Stimulated activated CD8-positive, alpha-beta memory T cell treated with anti-CD3 and anti-CD28 coated beads, Interleukin-2, amount 100 ng/mL, for 48 hours (primary cell): ENCODE measurements around the gene WARS2.
"Not testable (repeated sequence)": the region's sequence is repeated elsewhere in the genome, so short reads cannot be mapped to it uniquely, and the experiment has no call there.

Experiments used
- DNase-seq, 2 donors: peaks; one replicate each; pipeline ENCODE4 v3.0.0-alpha.2; 2020; ENCODE audit warnings: low read depth in 2 of 2

Gene WARS2

DNA sequence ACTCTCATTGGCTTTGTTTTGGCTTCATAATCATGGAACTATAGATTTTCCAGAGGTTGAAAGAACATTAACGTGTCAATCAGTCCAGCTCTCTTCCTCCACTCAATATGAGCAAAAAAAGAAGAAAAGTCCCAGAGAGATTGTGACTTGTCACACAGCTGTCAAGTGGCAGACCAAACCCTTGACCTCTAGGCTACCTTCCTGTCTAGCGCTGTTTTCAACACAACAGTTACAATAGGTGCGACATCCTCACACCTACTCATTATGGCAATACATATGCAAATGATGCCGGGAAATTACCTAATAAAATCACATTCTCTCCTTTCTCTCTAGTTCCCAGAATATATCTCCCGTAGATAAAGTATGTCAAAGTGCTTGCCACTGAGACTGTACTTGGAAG is 1.1 kb downstream of the WARS2 start:
- no peak for DNase-seq

DNA sequence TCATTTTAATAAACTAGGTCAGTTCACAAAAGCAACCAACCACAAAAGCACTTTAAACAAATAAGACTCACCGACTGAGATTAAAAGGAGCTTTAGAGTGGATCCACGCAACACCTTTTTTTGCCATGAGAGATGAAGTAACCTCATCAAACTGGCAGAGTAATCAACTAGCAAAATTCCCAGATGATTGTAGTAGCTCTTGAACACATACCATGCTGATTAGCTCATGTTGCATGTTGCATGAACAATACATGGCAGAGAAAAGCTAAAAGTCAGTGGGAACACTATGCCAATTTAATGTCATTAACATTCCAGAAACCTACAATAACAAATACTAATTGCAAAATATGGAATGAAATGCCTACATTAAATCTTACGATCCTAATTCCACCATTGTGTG is 4.1 kb downstream of the WARS2 start:
- DNase-seq = no peak

DNA sequence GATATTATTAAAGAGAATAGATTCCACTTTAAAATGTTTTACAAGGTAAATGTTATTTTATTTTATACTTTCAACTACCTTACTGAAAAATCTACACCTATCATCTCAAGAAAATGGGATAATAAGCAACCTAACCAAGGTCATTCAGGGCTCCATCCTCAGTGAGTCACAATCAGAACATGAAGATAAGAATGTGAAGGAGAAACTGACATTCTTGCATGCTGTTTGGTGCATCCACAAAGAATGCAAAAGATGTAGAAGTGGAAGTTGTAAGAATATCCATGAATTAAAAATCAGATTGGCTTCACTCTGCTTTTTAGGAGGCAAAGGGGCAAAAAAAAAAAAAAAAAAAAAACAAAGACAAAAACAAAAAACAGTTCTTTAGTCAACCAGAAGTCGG is 6.5 kb downstream of the WARS2 start:
- DNase-seq = no peak

DNA sequence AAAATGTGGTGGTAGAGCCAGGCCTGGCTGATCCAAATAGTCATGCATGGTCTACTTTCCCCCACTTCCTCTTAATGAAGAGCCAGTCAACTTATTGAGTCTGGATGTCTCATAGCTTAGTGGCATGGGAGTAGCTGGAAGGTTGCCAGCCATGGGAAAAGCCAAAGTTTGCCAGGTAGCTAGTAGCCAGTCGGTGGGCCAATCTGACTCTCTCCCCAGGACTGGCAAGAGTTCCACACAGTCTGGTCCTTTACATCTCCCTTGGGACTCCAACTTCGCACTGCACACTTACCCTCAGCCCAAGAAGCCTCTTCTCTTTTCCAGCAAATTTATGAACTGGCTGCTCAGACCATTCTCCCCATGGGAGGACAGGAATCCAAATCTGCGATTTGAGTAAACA is 8.3 kb downstream of the WARS2 start:
- DNase-seq = no peak

DNA sequence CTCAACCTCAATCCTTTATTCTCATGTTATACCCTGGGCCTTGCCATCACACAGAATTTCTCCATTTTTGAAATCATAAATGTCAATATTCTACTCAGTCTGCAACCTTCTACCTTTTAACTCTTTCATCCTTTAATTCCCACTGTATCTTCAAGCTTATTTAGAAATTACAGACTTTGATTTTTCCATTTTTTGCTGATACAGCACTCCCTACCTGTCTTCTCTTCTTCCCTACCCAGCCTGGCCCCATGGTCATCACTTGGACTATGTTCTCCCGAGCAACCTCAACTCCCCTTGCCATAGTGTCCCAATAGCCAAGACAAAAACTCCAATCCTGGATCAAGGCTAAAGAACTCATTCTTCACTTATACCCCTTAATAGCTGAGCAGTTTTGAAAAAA is 14.6 kb downstream of the WARS2 start:
- DNase-seq = no peak

DNA sequence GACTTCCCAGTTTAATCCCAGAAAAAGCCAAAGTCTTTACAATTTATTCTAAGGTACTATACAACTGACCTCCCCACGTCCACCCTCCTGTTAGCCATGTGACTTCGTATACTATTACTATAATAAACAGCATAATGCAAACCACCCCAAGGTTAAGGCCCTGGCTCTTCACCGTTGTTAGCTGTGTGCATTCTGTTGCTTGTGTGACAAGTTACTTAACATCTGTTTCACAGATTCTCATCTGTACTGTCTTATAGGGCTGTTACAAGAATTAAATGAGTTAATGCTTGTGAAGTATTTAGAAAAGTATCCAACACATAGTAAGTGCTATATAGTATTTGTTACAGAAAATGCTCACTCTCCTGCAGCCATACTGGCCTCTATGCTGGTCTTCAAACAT is 15.7 kb downstream of the WARS2 start:
- no peak for DNase-seq

DNA sequence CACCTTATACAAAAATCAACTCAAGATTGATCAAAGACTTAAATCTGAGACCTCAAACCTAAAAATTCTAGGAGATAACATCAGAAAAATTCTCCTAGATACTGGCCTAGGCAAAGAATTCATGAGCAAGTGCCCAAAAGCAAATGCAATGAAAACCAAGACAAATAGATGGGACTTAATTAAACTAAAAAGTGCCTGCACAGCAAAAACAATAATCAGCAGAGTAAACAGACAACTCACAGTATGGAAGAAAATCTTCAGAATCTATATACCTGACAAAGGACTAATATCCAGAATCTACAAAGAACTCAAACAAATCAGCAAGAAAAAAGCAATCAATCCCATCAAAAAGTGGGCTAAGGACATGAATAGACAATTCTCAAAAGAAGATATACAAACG is 18.6 kb downstream of the WARS2 start:
- not testable (repeated sequence) for DNase-seq

DNA sequence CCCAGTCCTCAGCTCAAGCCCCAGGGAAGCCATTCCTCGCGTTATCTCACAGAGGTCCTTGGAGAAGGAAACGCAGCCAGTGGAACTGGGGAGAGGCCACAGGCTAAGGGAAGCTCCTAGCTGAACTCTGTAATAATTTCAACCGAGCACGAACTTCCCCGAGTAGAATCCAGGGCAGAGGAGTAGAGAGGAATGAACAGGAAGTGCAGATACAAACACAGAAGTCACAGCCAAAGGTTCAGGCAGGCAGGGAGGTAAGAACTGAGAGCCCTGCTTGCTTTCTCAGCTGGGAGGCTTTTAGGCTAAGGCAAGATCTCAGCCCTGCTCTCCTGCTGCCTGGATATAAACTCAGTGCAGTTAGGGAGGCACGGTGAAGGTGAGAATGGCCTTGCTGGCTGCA is 23.7 kb downstream of the WARS2 start:
- no peak for DNase-seq

DNA sequence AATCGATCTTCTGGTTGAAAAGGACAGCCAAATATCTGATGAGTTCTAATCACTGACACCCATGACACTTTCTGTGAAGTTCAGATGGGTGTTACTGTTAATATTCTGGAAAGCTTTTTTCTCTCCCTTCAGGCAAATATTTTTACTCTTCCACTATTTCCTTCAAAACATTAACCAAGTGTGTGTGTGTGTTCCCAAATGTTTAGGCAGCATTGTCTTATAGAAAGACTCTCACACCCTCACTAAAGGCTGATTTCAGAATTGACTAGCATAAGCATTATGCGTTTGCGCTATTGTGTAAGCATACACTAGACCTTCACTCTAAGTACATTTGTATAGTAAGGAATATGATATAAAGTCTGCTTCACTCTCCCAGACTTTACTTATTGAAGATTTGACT is 24.7 kb downstream of the WARS2 start:
- no peak for DNase-seq

DNA sequence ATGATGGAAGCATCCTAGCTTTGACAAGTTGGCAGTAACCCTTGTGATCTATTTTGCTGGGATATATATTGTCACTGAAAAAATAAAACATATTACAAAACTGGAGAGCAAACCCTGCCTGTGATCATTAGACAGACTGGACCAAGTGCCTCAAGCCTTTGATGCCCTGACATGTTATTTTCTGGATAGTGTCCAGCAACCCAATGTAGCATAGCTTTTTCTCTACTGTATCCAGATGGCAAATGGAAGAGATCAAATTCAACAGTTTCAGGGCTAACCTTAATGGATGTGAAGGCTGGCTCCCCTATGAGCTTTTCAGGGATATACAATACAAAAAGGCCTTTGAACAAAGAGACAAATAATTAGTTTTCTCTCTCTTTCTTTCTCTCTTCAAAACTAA is 25.1 kb downstream of the WARS2 start:
- no peak for DNase-seq

DNA sequence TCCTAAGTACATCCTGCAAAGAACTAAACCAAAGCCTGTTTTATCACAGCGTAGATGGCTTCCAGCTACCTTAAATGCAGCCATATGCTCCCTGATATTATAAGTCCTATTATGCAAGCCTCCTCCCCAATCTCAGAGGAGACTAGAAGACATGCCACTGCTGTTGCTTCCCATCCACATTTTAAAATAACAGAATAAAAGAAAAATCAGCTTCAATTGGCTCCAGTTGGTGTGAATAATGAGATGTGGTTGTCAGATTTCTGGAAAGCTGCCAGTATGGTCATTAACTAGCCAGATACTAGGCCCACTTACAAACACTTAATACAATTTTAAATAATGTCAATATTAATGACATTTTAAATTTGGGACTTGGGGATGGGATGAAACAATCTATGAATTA is 25.7 kb downstream of the WARS2 start:
- DNase-seq = no peak

DNA sequence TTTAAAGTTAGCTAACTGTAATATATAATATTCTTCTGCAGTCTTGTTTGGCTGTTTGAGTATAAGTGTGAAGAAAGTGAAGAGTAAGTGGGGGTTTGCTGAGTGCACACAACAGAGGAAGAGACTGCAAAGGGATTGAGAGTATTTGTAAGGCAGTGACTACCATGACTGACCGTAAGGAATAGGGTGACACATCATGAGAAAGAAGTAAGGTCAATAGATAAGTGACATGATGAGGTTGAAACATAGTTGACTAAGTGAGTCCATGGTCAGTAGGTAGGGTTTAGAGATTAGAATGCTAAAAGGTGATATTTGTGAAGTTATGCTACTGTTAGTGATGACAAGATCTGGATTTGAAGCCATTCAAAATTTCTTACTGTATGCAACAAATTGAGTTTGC is 27.7 kb downstream of the WARS2 start:
- DNase-seq = no peak

DNA sequence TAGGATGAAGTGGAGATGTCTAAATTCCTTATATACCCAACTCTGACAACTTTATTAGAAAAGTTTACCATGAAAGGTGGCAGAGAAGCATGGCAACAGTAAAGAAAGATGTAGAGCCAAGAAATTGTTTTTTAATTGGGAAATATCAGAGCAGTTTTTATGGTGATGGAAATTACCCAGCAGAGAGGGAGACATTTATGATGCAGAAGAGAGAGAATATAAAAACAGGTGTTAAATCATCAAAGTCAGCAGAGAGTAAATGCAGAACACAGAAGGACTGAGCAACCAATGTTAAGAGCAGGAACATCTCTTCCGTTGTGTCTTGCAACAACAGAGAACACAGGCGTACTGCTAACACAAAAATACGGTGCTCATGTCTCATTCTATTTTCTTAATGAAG is 28.2 kb downstream of the WARS2 start:
- no peak for DNase-seq

DNA sequence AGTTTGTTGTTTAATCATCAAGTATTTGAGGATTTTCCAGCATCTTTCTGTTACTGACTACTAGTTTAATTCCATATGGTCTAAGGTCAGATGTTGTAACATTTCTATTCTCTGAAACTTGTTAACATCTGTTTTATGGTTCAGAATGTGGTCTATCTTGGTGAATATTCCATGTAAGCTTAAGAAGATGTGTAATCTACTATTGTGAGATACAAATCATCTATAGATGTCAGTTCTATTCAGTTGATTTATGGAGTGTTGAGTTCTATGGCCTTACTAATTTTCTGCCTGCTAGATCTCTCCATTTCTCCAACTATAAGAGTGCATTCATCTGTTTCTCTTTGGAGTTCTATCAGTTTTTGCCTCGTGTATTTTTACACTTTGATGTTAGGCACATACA is 31.5 kb downstream of the WARS2 start:
- DNase-seq = no peak

DNA sequence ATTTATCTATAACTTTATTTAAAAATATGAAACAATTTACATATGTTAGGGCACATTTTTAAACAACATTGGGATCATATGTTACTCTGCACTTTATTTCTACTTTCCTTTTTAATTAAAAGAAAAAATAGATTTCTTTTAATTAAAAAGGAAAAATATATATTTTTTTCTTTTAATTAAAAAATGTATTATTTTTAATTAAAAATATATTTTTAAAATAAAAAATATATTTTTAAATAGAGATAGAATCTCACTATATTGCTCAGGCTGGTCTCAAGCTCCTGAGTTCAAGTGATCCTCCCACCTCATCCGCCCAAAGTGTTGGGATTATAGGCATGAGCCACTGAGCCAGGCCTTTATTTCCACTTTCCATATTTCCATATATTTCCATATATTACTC is 36.7 kb downstream of the WARS2 start:
- DNase-seq = no peak

DNA sequence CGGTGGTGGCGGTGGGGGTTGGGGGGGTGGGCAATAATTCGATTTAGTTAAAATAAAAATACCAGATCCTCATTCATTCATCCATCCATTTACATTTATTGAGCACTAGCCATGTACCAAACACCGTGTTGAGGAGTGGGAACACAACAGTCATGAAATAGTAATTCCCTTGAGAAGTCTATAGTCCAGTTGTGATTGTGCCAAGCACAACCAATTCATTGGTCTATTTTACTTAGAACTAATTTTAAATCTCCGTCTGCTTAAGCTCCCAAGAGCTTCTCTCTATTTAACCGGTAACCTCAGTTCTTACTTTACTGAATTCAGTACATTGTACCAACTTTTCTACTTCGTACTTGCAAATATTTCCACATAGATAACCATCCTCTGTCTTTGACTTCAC is 38.4 kb downstream of the WARS2 start:
- no peak for DNase-seq

DNA sequence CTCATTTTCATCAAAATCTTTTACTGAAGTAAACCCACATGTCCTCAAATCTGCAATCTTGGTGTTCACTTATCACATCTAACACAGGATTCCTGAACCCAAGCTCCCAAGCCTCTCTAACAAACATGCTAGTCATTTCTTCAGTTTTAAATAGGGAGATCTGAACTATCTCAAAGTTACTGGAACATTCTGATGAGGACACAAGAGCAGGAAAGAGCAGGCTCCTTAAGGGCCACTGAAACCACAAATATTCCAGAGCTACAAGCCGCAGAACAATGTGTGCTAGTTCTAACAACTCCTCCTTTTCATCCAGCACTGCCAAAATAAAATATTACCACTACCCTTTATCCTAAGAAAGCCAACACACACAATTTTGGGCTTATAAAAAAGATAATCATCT is 38.9 kb downstream of the WARS2 start:
- no peak for DNase-seq

DNA sequence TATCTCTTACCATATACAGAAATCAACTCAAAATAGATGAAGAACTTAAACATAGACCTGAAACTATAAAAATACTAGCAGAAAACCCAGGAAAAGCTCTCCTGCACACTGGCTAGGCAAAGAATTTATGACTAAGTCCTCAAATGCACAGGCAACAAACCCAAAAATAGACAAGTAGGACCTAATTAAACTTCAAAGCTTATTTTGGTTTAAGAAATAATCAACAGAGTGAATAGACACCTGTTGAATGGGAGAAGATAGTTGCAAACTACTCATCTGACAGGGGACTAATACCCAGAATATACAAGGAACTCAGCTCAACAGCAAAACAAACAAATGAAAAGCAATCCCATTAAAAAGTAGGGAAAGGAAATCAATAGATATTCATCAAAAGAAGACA is 40.7 kb downstream of the WARS2 start:
- no peak for DNase-seq

DNA sequence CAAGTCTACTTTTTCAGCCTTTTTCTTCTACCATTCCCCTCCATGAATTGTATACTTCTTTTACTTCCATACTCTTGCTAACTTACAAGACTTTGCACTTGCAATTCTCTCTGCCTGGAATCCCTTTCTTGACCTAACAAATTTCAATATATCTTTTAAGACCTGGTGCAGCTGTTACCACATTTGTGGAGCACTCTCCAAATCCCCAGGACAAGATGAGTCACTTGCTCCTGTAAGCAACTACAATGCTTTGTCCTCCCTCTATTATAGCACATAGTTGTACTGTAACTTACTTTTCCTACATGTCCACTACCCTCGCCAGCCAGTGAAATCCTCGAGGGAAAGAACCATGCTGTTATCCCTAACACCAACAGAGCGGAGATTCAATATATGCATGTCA is 43.1 kb downstream of the WARS2 start:
- DNase-seq = no peak

DNA sequence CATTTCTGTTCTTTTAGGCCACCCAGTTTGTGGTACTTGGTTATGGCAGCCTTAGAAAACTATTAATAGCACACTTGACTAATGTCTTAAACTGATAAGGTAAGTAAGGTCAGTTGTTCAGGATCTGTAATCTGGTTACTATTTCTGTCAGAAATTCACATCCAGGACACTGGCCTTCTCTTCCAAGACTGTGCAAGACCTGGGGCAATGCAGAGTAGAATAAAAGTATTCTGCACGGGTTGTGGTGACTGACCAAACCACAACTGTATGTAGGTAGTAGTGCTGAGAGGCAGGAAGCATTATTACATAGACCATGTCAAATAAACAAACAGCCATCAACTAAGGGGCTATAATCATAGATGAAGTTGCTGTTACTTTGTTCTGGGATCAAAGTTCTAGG is 46.7 kb downstream of the WARS2 start:
- DNase-seq = no peak

DNA sequence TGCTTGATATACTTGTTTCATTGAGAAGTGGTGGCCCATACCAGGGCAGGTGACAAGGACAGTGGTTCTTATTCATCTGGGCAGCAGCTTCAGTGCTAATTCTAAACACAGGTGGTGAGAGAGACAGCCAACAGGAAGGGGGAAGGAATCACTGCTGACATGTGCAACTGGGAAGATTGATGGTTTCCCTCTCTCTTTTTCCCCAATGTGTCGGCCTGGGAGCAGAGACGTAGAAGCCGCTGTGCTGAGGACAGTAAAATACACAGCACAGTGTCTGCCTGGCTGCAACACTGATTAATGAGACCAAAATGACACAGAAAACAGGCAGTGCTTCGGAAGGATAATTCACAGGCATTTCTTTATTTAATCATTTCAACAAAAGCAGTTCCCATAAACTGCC is 48.8 kb downstream of the WARS2 start:
- DNase-seq = no peak

DNA sequence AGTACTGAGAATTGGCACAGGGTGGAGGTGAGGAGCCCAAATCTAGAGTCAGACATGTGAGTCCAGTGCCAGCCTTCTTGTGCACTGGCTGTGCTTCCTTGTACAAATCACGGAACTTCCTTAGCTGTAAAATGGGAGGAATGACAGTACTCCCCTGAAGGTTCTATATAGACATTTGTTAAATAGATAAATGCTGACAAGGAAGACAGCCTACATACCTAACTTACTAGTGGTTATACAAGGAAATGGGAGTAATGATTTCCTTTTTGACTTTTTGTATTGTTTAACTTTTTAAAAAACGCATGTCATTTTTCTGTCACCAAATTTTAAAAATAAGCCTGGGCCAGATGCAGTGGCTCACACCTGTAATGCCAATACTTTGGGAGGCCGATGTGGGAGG is 50.2 kb downstream of the WARS2 start:
- no peak for DNase-seq

DNA sequence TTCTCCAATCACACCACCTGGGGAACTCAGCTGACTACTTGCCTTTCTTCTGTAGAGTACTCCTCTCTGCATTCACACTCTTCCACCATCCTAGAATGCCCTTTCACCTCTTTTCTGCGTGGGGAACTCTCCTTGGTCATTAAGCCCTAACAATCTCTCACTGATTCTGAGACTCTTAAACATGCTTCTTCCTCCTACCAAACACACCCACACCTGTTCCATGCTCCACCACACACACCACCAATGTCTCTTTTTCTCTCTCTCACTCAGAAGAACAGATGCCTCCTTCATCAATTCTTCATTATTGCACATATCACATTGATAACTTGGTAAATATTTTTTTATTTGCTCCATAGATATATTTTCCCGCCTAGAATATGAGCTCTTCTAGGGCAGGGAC is 53.6 kb downstream of the WARS2 start:
- DNase-seq = no peak

DNA sequence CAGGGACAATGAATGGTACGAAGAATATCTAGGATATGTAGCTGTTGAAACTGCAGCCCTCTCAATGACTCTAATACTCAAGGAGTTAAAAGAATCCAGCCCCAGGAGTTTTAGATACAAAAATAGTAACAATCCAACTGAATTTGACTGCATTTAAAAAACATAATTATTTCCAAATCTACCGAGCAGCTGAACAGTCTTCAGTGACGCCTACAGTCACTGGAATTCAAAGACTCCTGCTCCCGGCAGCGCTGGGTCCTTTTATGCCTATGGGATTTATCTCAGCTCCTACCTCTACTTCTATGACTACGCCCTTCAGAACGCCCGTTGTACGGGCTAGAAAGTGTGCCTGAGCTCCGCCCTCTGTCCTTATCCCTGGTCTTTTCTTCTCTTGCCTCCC is 55.7 kb downstream of the WARS2 start:
- DNase-seq = no peak

DNA sequence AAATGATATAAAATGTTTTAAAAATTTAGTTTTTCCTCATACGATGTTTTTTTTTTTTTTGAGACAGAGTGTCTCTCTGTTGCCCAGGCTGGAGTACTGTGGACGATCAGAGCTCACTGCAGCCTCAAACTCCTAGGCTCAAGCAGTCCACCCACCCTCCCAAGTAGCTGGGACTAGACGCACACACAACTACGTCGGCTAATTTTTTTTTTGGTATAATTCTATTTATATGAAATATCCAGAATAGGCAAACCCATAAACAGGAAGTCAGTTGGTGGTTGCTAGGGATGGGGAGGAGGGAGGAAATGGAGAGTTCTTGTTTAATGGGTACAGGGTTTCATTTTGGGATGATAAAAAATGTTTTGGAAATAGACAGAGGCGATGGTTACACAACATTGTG is 56.5 kb downstream of the WARS2 start:
- no peak for DNase-seq
